ENCODE measurements around the gene CA10. TPM values are rescaled to one million over a fixed set of nuclear protein-coding genes. Genes with fewer than 3 reads are reported as not detected.

CA10 gene
- total and polyA plus RNA-seq, 2 of the 4 experiments (the other 2 are of a cell fraction): not detected

DNA sequence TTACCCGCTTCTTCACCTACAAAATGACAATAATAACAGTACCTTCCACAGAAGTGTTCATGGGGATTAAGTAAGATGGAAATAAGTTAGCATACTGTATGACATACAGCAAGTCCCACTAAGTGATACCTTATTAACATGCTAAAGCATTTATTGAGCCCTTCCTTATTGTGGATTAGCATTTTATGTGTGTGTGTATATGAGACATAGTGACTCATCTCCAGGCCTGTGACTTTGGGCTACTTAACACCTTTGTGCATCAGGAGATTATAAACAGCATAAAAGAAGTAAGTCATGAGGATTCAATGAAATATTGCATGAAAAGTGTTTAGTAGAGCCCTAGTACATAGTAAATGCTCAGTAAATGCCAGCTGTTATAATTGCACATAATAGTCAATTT, 52.9 kb downstream of the CA10 start:
- Histone ChIP-seq H3K4me3 (ENCODE audit: insufficient read depth, low read depth, low read length) (no peak overlapping the region), H3K18ac (ENCODE audit: low read depth, low read length) (no peak overlapping the region), H2AK5ac (ENCODE audit: low read depth, low read length) (no peak overlapping the region), H3K4me2 (ENCODE audit: low read depth, low read length) (no peak overlapping the region), H4K20me1 (ENCODE audit: insufficient read depth, low read length) (no peaks in the 10 kb centered on the region), H3K27me3 (ENCODE audit: control insufficient read depth, insufficient read depth, low read length) (no peaks in the 10 kb centered on the region), H3K4ac (ENCODE audit: low read depth, low read length) (no peak overlapping the region), H3K4me1 (ENCODE audit: control insufficient read depth, insufficient read depth, low read length) (no peaks in the 10 kb centered on the region), H2AFZ (replicated peaks; ENCODE audit: low read length, poor library complexity) (no peak overlapping the region), H3K9me3 (ENCODE audit: control insufficient read depth, insufficient read depth, low read length) (peaks cover 18% of the 10 kb centered on the region), H3K27ac (ENCODE audit: insufficient read depth, low read length) (no peak overlapping the region), H4K8ac (ENCODE audit: low read depth in 2 of 2, low read length in 2 of 2) (no peak overlapping the region), H3K56ac (ENCODE audit: extremely low read depth, insufficient read depth, low read length) (no peak overlapping the region), H2BK5ac (ENCODE audit: low read depth, low read length, poor library complexity, severe bottlenecking) (no peak overlapping the region), H3K9me1 (ENCODE audit: insufficient read depth, low read length) (no peaks in the 10 kb centered on the region), H3K79me1 (ENCODE audit: low read depth in 1 of 2, low read length in 2 of 2) (no peaks in the 10 kb centered on the region), H2AK9ac (replicated peaks; ENCODE audit: low read depth, low read length, poor library complexity) (no peak overlapping the region), H4K91ac (ENCODE audit: insufficient read depth, low read depth, low read length) (no peak overlapping the region), H2BK15ac (ENCODE audit: low read depth, low read length) (no peak overlapping the region), H2BK120ac (ENCODE audit: low read depth, low read length) (no peak overlapping the region), H3K9ac (ENCODE audit: low read depth, low read length) (no peak overlapping the region), H2BK20ac (ENCODE audit: low read depth, low read length) (no peak overlapping the region), H3K36me3 (ENCODE audit: control insufficient read depth, insufficient read depth, low read length) (no peaks in the 10 kb centered on the region), H3K14ac (replicated peaks; ENCODE audit: low read depth, low read length) (no peak overlapping the region), H4K5ac (ENCODE audit: low read depth, low read length) (no peak overlapping the region), H3K23ac (ENCODE audit: low read depth, low read length) (no peak overlapping the region)
- no CpG with 5 or more reads among the region's 1 CpG for WGBS, 2 experiments (ENCODE audit: extremely low coverage in 2 of 2, insufficient read length in 1 of 2)
- CTCF ChIA-PET: no interaction called here
- dilution Hi-C loops (cut with HindIII; ENCODE audit: low sequenced_read_pairs, unreplicated experiment): no loop called here
- in situ Hi-C loops (cut with MboI; ENCODE audit: low sequenced_read_pairs): no loop called here
- DNase-seq (no peak), ATAC-seq (ENCODE audit: low read depth) (no peak)
- intact Hi-C loops (cut with micrococcal nuclease): no loop called here
- TF ChIP-seq RFX5 (IDR thresholded peaks at IDR 0.05; ENCODE audit: low read depth, low read length) (no peak), POLR2A (IDR thresholded peaks at IDR 0.05; ENCODE audit: low read depth, low read length) (no peak), SMC3 (IDR thresholded peaks at IDR 0.05; ENCODE audit: low read depth, low read length) (no peak), RAD21 (IDR thresholded peaks at IDR 0.05; ENCODE audit: low read length) (no peak), CHD1 (IDR thresholded peaks at IDR 0.05; ENCODE audit: low read depth, low read length) (no peak), NFE2L2 (IDR thresholded peaks at IDR 0.05; ENCODE audit: low read depth, low read length) (no peak), RCOR1 (IDR thresholded peaks at IDR 0.05; ENCODE audit: insufficient replicate concordance, low read length) (no peak), MAZ (IDR thresholded peaks at IDR 0.05; ENCODE audit: borderline replicate concordance, low read depth, low read length) (no peak)
- TF ChIP-seq, protein P1, sequence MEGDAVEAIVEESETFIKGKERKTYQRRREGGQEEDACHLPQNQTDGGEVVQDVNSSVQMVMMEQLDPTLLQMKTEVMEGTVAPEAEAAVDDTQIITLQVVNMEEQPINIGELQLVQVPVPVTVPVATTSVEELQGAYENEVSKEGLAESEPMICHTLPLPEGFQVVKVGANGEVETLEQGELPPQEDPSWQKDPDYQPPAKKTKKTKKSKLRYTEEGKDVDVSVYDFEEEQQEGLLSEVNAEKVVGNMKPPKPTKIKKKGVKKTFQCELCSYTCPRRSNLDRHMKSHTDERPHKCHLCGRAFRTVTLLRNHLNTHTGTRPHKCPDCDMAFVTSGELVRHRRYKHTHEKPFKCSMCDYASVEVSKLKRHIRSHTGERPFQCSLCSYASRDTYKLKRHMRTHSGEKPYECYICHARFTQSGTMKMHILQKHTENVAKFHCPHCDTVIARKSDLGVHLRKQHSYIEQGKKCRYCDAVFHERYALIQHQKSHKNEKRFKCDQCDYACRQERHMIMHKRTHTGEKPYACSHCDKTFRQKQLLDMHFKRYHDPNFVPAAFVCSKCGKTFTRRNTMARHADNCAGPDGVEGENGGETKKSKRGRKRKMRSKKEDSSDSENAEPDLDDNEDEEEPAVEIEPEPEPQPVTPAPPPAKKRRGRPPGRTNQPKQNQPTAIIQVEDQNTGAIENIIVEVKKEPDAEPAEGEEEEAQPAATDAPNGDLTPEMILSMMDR (conservative IDR thresholded peaks at IDR 0.05; ENCODE audit: low read depth, low read length): no peak
- TF ChIP-seq, protein P2, sequence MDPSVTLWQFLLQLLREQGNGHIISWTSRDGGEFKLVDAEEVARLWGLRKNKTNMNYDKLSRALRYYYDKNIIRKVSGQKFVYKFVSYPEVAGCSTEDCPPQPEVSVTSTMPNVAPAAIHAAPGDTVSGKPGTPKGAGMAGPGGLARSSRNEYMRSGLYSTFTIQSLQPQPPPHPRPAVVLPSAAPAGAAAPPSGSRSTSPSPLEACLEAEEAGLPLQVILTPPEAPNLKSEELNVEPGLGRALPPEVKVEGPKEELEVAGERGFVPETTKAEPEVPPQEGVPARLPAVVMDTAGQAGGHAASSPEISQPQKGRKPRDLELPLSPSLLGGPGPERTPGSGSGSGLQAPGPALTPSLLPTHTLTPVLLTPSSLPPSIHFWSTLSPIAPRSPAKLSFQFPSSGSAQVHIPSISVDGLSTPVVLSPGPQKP (IDR thresholded peaks at IDR 0.05; ENCODE audit: borderline replicate concordance, low read depth, low read length): no peak
- BruUV-seq (replicated peaks): no TSS peak
- POLR2A ChIA-PET (ENCODE audit: unreplicated experiment): no interaction called here
